Activated CD4-positive, alpha-beta T cell treated with anti-CD3 and anti-CD28 coated beads for 36 hours (primary cell): ENCODE data around the gene RUNX2. TPM values are rescaled to one million over a fixed set of nuclear protein-coding genes. Genes with fewer than 3 reads are reported as not detected.

Experiments
- ATAC-seq: fragments of 200-7000 bp; cut with Tn5 transposase; one replicate; pipeline ENCODE4 v1.10.0; 2021; ENCODE audit warnings: mild to moderate bottlenecking, moderate library complexity
- CTCF ChIA-PET: fragments of 350-600 bp; sonication (Branson Sonifier 250); formaldehyde crosslinking; loops from one replicate; lab custom pipeline; 2021; ENCODE audit warnings: antibody characterized with exemption; lab: Charles Lee
- POLR2A ChIA-PET: fragments of 350-600 bp; sonication (Branson Sonifier 250); formaldehyde crosslinking; loops from one replicate; lab custom pipeline; 2021; ENCODE audit warnings: antibody characterized with exemption, inconsistent platforms; lab: Charles Lee
- DNase-seq: peaks from one replicate; pipeline ENCODE4 v3.0.0-alpha.2; 2020
- H3K27ac Mint-ChIP-seq: one replicate; pipeline ENCODE4 v1.8.0; 2021; ENCODE audit warnings: mixed read lengths
- H3K27me3 Mint-ChIP-seq: one replicate; pipeline ENCODE4 v1.8.0; 2021; ENCODE audit warnings: mixed read lengths
- H3K36me3 Mint-ChIP-seq: one replicate; pipeline ENCODE4 v1.8.0; 2021; ENCODE audit warnings: low read depth, mixed read lengths
- H3K4me1 Mint-ChIP-seq: one replicate; pipeline ENCODE4 v1.8.0; 2021; ENCODE audit warnings: mixed read lengths
- H3K4me3 Mint-ChIP-seq: one replicate; pipeline ENCODE4 v1.8.0; 2021; ENCODE audit warnings: mild to moderate bottlenecking, moderate library complexity, mixed read lengths
- H3K9me3 Mint-ChIP-seq: one replicate; pipeline ENCODE4 v1.8.0; 2021; ENCODE audit warnings: low read depth, mixed read lengths
- intact Hi-C, 2 experiments: fragments of 100-400 bp; cut with DNase I in 1 of 2; cut with micrococcal nuclease in 1 of 2; formaldehyde crosslinking; loops; one replicate each; pipeline versions ENCODE4 v1.14.2 to v1.15.1; 2022 to 2024; cut with DNase I, micrococcal nuclease
- total RNA-seq, 2 experiments: library from RNA; stranded (reverse); gene quantifications; one replicate each; pipeline ENCODE4 v1.2.3, GENCODE V29; 2021

Gene RUNX2
- total RNA-seq, 2 experiments from 2014 or later, result 14.6 to 18.1 TPM

GRCh38 chr6:45521226-45521625 lies 193.1 kb downstream of the RUNX2 start:
- intact Hi-C loops, result no loop called here
- H3K27me3 Mint-ChIP-seq, result no peaks in the 10 kb centered on the region
- no peak overlapping the region for H3K27ac Mint-ChIP-seq
- DNase-seq, result no peak
- no peak overlapping the region for H3K4me3 Mint-ChIP-seq
- CTCF ChIA-PET, result interaction anchor here (0.7 kb wide), 1 partner anchor 103 kb away, joined by 3 read pairs; no protein-coding TSS in a partner anchor
- POLR2A ChIA-PET, result no interaction called here
- peaks cover 8% of the 10 kb centered on the region for H3K36me3 Mint-ChIP-seq
- peaks cover 5% of the 10 kb centered on the region for H3K4me1 Mint-ChIP-seq
- no peak for ATAC-seq
- H3K9me3 Mint-ChIP-seq, result no peaks in the 10 kb centered on the region

- Mint-ChIP-seq H3K27ac (no peak overlapping the region), H3K27me3 (no peaks in the 10 kb centered on the region), H3K4me3 (no peak overlapping the region), H3K9me3 (peaks cover 4% of the 10 kb centered on the region), H3K36me3 (peaks cover 12% of the 10 kb centered on the region), H3K4me1 (peaks cover 5% of the 10 kb centered on the region)
- DNase-seq, result no peak
- ChIA-PET CTCF (no interaction called here), POLR2A (no interaction called here)
- ATAC-seq, result no peak
- intact Hi-C loops, result no loop called here
Measured at GRCh38 chr6:45522486-45522885, 194.4 kb downstream of the RUNX2 start.

DNA sequence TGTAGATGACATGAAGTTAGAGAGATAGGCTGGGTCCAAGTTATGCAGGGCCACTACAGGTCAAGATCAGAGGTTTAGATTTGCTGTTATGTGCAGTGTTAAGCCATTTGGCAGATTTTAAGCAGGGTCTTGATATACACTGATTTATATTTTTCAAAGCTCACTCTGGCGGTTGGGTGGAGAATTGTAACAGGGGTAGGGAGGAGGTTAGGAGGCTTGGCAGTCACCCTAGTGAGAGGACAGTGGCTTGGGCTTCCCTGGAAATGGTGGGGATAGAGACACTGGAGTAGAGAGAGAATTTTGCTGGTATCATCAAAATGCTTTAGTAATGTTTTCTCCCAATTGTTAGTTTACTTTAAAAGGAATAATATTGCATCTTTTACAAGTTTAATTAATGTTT lies 199.1 kb downstream of the RUNX2 start:
- DNase-seq (no peak), ATAC-seq (no peak)
- H3K27ac Mint-ChIP-seq, result no peak overlapping the region
- intact Hi-C loops, result no loop called here
- CTCF ChIA-PET, result no interaction called here
- peaks cover 4% of the 10 kb centered on the region for H3K9me3 Mint-ChIP-seq
- H3K27me3 Mint-ChIP-seq, result no peaks in the 10 kb centered on the region
- peaks cover 15% of the 10 kb centered on the region for H3K36me3 Mint-ChIP-seq
- H3K4me1 Mint-ChIP-seq, result no peaks in the 10 kb centered on the region
- no peak overlapping the region for H3K4me3 Mint-ChIP-seq
- POLR2A ChIA-PET, result no interaction called here

DNA sequence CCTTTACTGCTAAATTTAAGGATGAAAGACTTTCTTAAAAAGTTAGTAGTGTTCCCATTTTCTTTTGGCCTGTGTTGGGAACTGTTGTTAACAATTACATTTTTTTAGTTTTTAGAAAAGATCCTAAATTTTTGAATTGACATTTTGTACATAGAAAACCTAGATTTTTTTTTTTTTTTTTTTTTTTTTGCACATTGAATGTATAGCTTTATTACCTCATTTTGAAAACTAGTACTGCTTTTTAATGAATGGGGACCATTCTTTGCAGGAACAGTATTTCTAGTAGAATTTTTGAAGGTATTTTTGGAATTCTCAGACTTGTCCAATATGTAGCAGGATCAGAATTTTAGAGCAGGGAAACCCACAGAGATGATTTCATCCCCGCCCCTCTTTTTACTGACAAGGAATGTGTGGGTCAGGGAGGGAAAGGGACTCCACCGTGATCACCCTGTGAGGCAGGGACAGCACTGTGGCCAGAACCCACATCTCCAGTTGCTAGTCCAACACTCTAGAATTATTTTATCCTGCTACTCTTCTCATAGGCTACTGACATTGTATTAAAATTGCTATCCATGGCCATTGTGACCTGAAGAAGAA lies 204.0 kb downstream of the RUNX2 start:
- no peak overlapping the region for H3K27ac Mint-ChIP-seq
- peaks cover 24% of the 10 kb centered on the region for H3K36me3 Mint-ChIP-seq
- ATAC-seq (no peak), DNase-seq (no peak)
- H3K27me3 Mint-ChIP-seq, result no peaks in the 10 kb centered on the region
- POLR2A ChIA-PET, result no interaction called here
- H3K4me3 Mint-ChIP-seq, result no peak overlapping the region
- CTCF ChIA-PET, result interaction anchor here (0.6 to 1.2 kb wide), 4 partner anchors 9 to 769 kb away, joined by 3 to 4 read pairs (median 3); no protein-coding TSS in a partner anchor
- intact Hi-C loops, result no loop called here
- peaks cover 2% of the 10 kb centered on the region for H3K4me1 Mint-ChIP-seq
- H3K9me3 Mint-ChIP-seq, result peaks cover 2% of the 10 kb centered on the region

DNA sequence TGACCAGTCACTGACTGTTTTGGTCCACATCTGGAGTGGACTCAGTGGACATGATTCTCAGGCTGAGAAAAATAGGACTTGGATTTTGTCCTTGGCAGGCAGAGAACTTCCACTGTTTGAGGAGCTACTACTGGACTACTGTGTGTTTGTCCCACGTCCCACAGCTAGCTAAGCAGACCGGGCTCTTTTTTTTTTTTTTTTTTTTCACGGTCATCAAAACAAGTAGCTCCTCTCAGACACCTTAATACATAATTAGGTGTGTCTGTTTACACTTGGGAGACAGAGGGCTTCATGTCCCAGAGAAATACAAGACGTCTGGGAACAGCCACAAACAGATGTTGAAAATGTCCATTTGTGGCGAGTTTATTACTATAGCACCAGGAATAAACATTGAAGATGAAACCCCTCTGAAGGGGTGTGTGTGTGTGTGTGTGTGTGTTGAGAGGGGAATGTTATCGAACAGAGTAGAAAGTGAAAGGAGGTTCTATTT lies 204.6 kb downstream of the RUNX2 start:
- H3K27me3 Mint-ChIP-seq, result no peaks in the 10 kb centered on the region
- CTCF ChIA-PET, result no interaction called here
- intact Hi-C loops, result no loop called here
- ATAC-seq, result no peak
- H3K27ac Mint-ChIP-seq, result no peak overlapping the region
- H3K4me1 Mint-ChIP-seq, result peaks cover 2% of the 10 kb centered on the region
- H3K9me3 Mint-ChIP-seq, result no peaks in the 10 kb centered on the region
- DNase-seq, result no peak
- no peak overlapping the region for H3K4me3 Mint-ChIP-seq
- POLR2A ChIA-PET, result no interaction called here
- H3K36me3 Mint-ChIP-seq, result peaks cover 20% of the 10 kb centered on the region

DNA sequence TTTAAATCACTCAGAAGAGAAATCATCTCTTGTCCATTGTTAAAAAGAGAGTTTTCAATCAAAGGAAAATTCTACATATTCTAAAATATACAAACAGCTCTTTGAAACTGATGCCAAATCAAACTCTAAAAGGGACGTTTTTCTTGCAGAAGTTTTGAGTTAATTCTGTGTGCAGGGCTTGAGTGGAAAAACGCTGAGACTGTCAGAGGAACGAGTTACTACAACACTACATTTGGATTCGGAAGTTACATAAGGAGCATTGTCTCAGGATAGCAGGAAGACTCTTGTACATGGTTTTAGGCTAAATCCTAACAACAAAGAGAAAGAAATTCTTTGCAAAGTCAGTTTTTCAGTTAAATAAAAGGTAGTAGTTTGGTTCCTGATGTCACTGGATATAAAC lies 205.3 kb downstream of the RUNX2 start:
- Mint-ChIP-seq H3K9me3 (no peaks in the 10 kb centered on the region), H3K27me3 (no peaks in the 10 kb centered on the region), H3K27ac (no peak overlapping the region), H3K4me3 (no peak overlapping the region), H3K36me3 (peaks cover 19% of the 10 kb centered on the region), H3K4me1 (peaks cover 2% of the 10 kb centered on the region)
- DNase-seq (no peak), ATAC-seq (no peak)
- POLR2A ChIA-PET, result no interaction called here
- intact Hi-C loops, result no loop called here
- CTCF ChIA-PET, result no interaction called here

GRCh38 chr6:45535933-45536332 lies 207.8 kb downstream of the RUNX2 start:
- peaks cover 10% of the 10 kb centered on the region for H3K4me1 Mint-ChIP-seq

GRCh38 chr6:45537539-45537938 lies 209.4 kb downstream of the RUNX2 start:
- peaks cover 29% of the 10 kb centered on the region for H3K36me3 Mint-ChIP-seq

More at GRCh38 chr6:45535933-45536332, 207.8 kb downstream of the RUNX2 start:
- no peak overlapping the region for H3K27ac Mint-ChIP-seq
- ATAC-seq (no peak), DNase-seq (no peak)
- POLR2A ChIA-PET, result no interaction called here
- peaks cover 24% of the 10 kb centered on the region for H3K36me3 Mint-ChIP-seq
- no peak overlapping the region for H3K4me3 Mint-ChIP-seq
- CTCF ChIA-PET, result no interaction called here
- H3K9me3 Mint-ChIP-seq, result no peaks in the 10 kb centered on the region
- H3K27me3 Mint-ChIP-seq, result no peaks in the 10 kb centered on the region
- intact Hi-C loops, result no loop called here

GRCh38 chr6:45538641-45539547 lies 210.8 kb downstream of the RUNX2 start:
- CTCF ChIA-PET, result no interaction called here
- no peak for ATAC-seq
- H3K27ac Mint-ChIP-seq, result no peak overlapping the region

More at GRCh38 chr6:45537539-45537938, 209.4 kb downstream of the RUNX2 start:
- ChIA-PET CTCF (interaction anchor here (1.0 kb wide), 1 partner anchor 8 kb away, joined by 3 read pairs; no protein-coding TSS in a partner anchor), POLR2A (no interaction called here)
- DNase-seq (no peak), ATAC-seq (no peak)
- Mint-ChIP-seq H3K4me3 (no peak overlapping the region), H3K27me3 (no peaks in the 10 kb centered on the region), H3K4me1 (peaks cover 11% of the 10 kb centered on the region), H3K27ac (no peak overlapping the region), H3K9me3 (no peaks in the 10 kb centered on the region)
- intact Hi-C loops, result no loop called here

GRCh38 chr6:45540375-45540920 lies 212.3 kb downstream of the RUNX2 start:
- Mint-ChIP-seq H3K4me1 (peaks cover 22% of the 10 kb centered on the region), H3K4me3 (no peak overlapping the region), H3K27me3 (no peaks in the 10 kb centered on the region), H3K27ac (no peak overlapping the region), H3K9me3 (no peaks in the 10 kb centered on the region), H3K36me3 (peaks cover 26% of the 10 kb centered on the region)
- ChIA-PET POLR2A (no interaction called here), CTCF (interaction anchor here (1.2 kb wide), 1 partner anchor 9 kb away, joined by 3 read pairs; no protein-coding TSS in a partner anchor)
- no peak for ATAC-seq
- intact Hi-C loops, result no loop called here
- DNase-seq, result no peak

More at GRCh38 chr6:45538641-45539547, 210.8 kb downstream of the RUNX2 start:
- Mint-ChIP-seq H3K4me1 (peaks cover 21% of the 10 kb centered on the region), H3K27me3 (no peaks in the 10 kb centered on the region), H3K36me3 (peaks cover 31% of the 10 kb centered on the region), H3K4me3 (no peak overlapping the region), H3K9me3 (no peaks in the 10 kb centered on the region)
- intact Hi-C loops, result no loop called here
- POLR2A ChIA-PET, result no interaction called here
- no peak for DNase-seq

GRCh38 chr6:45541934-45542333 lies 213.8 kb downstream of the RUNX2 start:
- ChIA-PET POLR2A (no interaction called here), CTCF (interaction anchor here (0.5 kb wide), 1 partner anchor 232 kb away, joined by 3 read pairs; no protein-coding TSS in a partner anchor)
- ATAC-seq (no peak), DNase-seq (no peak)
- H3K36me3 Mint-ChIP-seq, result peaks cover 29% of the 10 kb centered on the region
- H3K27ac Mint-ChIP-seq, result no peak overlapping the region
- H3K4me3 Mint-ChIP-seq, result no peak overlapping the region
- no peaks in the 10 kb centered on the region for H3K9me3 Mint-ChIP-seq
- intact Hi-C loops, result no loop called here
- no peaks in the 10 kb centered on the region for H3K27me3 Mint-ChIP-seq
- H3K4me1 Mint-ChIP-seq, result peaks cover 20% of the 10 kb centered on the region
